Stimulated activated CD8-positive, alpha-beta memory T cell treated with anti-CD3 and anti-CD28 coated beads, Interleukin-12 subunit alpha, Interleukin-12 subunit beta, amount 100 ng/mL, for 1 hour (primary cell): Measurements from ENCODE around the gene CTNNA3.
"Not testable (repeated sequence)": the region's sequence is repeated elsewhere in the genome, so short reads cannot be mapped to it uniquely, and the experiment has no call there.

ENCODE experiments used
- DNase-seq: peaks from one replicate; pipeline ENCODE4 v3.0.0-alpha.2; 2020; ENCODE audit warnings: low read depth

CTNNA3 gene

DNA sequence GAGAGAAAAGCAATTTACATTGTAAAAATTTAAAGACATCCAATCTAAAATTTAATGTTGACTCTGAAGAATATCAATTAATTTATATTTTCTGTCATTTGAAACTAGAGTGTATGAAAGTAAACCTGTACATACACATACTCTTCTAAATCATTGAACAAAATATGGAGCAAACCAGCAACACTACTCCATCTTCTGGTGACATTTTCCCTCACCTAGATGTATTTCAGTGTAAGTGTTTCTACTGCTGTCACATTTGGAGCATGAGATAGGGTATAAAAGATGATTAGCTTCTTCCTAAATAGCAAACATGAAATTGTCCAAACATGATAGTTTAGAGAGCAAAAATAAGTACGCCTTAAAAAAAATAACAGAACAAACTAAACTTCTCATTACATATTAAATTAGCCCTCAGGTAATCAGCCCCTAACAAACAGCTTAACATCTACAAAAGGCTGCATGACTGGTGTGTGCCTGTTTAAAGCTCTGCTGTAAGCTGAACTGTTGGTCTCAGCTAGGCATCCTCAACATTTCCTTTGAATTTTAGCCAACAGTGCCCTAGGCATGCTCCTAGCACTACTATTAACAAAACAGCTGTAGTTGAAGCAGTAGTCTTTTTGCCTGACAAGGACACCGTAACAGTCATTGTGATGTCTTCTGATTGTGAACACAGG lies 189.8 kb downstream of the CTNNA3 start:
- no peak for DNase-seq

DNA sequence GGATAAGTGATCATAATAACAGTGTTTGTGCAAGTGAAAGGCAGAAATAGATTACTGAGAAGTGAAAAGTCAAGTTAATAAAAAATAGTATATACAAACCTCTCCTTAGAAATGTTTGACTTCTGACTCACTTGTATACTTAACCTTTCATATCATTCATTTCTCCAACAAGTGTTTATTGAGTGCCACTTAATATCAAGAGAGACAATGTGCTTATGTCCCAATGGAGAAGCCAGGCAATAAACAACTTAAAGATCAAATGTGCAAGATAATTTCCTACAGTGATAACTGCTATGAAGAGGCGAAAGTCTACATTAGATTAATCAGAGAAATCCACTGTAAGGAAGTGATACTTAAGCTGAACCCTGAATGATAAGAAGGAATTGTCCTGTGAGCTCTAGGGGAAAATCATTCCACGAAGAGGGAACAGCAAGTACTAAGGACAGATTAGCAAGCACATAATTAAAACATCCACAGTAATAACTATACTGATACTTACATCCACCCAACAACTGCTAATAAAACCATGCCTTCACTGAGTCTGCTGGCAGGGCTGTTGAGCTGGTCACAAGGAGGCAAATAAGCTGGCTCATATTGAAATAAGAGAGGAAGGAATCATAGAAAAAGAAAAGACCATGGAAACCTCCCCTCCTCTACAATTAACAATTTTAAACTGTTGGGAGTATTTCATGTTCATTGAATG lies 203.5 kb downstream of the CTNNA3 start:
- no peak for DNase-seq

DNA sequence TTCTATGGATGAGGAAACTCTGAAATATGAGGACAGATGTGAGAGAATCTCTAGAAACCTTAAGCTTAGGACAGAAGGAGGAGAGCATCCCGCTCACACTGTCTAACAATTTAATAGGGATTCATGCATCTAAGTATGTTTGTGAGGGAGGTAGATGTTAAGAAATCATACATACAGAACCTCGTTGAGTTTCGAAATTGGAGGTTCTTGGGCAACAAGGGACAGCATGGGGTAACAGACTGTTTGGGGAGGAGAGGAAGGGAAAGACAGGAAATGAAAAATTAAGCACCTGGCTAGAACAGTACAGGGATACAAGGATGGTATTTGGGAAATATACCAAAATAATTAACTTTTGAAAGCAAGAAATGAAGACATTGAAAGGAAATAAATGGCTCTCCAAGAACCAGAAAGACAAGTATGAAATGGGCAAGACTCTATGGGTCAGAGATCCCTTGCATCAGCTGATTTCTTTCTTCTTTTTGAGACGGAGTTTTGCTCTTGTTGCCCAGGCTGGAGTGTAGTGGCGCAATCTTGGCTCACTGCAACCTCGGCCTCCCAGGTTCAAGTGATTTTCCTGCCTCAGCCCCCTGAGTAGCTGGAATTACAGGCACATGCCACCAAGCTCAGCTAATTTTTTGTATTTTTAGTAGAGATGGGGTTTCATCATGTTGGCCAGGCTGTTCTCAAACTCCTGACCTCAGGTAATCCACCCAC lies 207.9 kb downstream of the CTNNA3 start:
- DNase-seq, result no peak

DNA sequence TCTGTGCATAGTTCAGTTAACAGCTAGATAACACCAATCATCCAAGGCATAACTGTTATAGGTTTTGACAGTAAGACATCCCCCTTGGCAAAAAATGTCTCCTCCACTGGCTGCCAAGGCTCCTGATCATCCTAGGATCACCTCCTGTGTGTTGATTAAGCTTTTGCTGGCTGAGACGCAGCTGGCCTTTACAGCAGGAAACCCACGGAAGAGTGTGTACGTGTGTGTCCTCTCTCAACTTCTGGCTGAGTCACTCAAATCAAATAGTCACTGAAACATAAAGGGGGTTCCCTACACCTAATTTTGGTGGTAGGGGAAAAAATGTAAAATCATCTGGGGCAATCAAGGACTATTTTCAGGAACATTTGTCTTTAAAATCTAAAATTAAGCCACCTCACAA lies 208.8 kb downstream of the CTNNA3 start:
- DNase-seq, result no peak

DNA sequence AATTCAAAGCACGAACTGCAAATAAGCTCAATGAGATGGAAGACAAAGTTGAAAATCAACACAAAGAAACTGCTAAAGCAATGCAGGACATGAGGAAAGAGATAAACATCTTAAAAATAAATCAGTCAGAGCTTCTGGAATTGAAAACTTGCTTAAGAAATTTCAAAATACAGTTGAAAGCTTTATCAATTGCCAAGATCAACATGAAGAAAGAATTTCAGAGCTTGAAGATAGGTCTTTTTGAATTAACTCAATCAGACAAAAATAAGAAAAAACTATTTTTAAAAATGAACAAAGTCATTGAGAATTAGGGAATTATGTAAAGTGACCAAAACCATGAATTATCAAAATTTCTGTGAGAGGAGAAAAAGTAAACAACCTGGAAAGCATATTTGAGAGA lies 218.1 kb downstream of the CTNNA3 start:
- no peak for DNase-seq

DNA sequence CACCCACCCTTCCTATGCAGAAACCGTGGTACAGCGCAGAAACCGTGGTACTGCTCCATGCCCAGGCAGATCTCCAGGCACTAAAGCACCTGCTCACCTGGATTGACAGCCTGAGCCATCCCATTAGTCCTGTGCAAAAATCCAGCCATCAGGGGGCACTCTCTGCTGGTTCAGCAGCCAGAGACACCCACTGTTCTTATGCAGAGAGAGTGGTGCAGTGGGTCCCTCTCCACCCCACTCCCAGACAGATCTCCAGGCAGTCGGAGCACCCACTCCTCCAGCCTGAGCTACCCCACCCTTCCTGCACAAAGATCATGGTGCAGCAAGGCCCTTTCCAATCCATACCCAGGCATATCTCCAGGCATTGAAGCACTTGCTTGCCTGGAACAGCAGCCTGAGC lies 219.8 kb downstream of the CTNNA3 start:
- no peak for DNase-seq

DNA sequence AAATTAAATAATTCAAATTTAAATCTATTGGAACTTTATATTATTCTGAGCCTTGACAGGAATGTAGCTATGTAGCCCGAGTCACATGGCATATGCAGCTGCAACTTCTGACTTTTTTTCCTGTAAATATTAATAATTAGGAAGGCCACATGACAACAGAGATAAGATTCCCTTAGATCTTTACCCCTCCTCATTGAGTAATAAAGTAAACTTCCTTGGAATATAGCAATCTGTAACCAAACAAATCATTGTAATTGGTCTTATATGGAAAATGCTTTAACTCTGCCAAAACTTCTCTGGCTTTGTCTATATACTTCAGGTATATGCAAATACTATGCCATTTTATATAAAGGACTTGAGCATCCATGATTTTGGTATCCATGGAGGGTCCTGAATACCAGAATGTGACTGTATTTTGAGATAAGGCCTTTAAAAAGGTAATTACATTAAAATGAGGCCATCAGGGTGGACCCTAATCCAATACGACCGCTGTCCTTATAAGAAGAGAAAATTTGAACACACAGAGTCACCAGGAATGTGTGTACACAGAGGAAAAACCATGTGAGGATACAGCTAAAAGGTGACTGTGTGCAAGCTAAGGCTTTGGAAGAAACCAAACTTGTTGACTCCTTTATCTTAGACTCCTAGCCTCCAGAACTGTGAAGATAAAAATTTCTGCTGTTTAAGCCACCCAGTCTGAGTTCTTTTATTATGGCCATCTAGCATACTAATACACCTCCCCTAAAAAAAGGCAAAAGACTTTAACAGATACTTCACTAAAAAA lies 222.0 kb downstream of the CTNNA3 start:
- DNase-seq, result no peak

DNA sequence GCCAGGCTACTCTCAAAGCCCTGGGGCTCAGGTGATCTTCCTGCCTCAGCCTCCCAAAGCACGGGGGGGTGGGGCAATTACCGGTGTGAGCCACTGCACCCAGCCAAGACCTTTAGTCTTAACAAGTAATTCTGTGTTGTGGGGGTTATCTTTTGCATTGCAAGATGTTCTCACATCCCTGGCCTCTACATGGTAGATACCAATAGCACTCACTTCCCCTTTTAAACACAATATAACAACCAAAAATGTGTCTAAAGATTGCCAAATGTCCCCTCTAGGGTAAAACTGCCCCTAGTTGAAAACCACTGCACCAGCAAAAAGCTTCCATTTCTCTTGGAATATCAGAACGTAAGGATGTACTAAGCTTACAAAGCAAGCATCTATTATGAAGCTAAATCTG lies 225.0 kb downstream of the CTNNA3 start:
- DNase-seq, result no peak

DNA sequence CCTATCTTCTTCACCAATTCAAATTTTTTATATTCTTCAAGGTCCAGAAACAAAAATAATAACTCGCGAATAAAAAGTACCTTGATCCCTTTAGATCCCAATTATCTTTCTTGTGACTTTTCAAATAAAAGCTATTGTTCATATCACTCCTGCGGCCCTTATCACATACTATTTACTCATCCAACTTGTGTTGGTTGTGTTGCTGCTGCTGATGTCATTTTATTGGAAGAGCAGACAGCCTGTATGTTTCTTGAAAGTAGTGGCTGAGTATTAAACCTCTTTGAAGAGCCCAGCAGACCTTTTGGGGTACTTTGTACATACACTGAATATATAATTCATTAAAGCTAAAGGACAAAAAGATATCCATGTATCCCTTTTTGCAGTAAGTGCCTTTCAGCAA lies 231.7 kb downstream of the CTNNA3 start:
- DNase-seq, result no peak

DNA sequence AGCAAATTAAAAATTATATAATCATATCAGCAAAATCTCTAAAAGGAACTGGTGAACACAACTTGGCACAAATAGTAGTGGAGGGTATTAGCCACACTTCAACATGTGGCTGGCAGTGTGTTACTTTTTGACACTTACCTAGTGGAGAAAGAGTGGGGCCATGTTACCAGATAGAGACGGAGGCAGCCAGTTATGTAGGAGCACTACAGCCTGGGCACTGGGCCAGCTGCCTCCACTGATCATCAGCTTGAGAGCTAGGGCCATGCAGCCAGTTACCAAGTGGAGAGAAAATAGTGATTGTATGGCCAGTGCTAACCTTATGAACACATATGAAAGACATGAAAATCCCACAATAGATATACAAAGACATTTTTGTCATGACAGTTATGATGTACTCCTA lies 243.1 kb downstream of the CTNNA3 start:
- DNase-seq, result no peak

DNA sequence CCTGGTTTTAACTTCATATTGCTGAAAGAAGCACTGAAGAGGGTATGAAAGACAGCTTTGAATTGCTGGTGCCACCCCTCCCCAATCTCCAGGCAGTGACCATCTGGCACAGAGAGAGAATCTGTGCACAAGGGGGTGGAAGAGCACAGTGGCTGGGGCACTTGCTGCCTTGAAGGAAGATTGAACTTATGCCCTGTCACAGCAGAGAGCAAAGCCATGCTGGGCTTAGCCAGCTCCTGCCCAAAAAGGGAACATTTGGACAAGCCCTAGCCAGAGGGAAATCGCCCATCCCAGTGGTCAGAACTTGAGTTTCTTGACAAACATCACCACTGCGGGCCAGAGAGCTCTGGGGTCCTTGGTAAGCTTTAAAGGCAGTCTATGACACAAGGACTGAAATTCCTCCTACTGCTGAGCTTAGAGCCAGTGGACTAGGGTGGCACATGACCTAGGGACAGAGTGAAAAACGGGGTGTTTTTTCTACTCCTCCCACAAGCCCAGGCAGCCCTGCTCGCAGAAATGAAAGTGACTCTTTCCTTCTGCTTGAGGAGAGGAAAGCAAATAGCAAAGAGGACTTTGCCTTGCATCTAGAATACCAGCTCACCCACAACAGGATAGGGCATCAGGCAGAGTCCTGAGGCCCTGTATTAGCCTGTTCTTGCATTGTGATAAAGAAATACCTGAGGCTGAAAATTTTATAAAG lies 257.2 kb downstream of the CTNNA3 start:
- DNase-seq, result no peak

DNA sequence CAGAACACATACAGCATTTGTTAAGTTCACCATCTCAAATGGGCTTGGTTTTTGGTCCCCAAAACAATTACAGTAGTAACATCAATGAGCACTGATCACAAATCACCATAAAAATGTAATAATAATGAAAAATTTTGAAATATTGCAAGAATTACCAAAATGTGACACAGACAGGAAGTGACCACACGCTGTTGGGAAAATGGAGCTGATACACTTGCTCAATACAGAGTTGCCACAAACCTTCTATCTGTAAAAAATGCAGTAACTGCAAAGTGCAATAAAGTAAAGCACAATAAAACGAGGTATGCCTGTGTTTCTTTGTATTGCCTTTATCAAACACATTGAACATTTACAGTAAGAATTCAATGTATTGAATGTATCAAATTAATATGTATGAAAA lies 262.7 kb downstream of the CTNNA3 start:
- no peak for DNase-seq

DNA sequence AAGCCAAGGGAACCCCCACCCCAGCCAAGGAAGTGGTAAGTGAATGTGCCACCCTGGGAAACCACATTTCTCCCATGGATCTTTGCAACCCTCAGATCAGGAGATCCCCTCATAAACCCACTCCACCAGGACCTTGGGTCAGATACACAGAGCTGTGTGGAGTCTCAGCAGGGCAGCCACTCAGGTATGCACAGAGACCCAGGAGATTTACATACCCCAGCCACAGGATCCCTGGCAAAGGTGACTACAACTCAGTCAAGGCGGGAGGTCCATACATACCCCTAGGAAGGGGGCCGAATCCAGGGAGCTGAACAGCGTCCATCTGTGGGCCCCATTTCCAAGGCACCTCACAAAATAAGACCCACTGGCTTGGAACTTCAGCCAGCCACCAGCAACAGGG lies 293.4 kb downstream of the CTNNA3 start:
- no peak for DNase-seq

DNA sequence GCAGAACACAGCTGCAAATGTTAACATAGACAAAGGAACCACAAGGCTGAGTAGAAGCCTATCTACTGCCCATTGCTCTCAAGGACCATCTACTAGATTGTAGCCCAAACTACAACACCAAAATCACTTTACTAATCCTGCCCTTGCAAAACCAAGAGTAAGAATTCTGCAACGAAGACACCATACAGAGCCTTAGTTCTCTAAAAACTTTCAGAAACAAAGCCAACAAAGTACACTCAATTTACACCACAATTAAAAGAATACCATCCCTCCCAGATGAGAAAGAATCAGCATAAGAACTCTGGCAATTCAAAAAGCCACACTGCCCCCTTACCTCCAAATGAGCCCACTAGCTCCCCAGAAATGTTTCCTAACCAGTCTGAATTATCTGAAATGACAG lies 294.3 kb downstream of the CTNNA3 start:
- DNase-seq, result no peak

DNA sequence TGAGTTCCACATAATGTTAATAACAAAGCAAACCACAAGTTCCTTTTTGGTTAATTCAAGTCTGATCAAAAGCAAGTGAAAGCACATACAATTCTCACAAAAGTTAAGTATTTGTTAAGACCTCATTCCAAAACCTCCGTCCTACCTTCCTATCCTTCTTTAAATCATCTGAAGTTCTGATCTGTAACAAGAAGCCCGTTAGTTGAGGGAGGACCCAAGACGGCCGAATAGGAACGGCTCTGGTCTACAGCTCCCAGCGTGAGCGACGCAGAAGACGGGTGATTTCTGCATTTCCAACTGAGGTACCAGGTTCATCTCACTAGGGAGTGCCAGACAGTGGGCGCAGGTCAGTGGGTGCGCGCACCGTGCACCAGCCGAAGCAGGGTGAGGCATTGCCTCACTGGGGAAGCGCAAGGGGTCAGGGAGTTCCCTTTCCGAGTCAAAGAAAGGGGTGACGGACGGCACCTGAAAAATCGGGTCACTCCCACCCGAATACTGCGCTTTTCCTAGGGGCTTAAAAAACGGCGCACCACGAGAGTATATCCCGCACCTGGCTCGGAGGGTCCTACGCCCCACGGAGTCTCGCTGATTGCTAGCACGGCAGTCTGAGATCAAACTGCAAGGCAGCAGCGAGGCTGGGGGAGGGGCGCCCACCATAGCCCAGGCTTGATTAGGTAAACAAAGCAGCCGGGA lies 309.0 kb downstream of the CTNNA3 start:
- DNase-seq, result not testable (repeated sequence)

DNA sequence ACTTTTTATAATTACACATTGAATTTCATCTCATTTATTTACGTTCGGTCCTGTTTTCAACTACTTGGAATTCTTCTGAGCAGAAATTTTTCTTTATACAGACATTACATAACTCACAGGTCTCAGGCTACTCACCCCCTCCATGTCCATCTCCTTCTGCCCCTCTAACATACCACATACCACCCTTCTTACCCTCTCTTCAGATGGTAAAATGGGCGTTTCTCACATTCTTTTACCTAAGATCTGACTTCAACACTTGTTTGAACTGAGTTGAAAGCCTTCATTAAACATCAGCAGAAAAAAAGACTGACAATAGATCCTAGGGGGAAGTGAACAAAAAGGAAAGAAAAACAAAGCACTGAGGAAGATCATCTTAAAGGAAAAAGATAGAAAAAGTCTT lies 309.7 kb downstream of the CTNNA3 start:
- DNase-seq, result no peak

DNA sequence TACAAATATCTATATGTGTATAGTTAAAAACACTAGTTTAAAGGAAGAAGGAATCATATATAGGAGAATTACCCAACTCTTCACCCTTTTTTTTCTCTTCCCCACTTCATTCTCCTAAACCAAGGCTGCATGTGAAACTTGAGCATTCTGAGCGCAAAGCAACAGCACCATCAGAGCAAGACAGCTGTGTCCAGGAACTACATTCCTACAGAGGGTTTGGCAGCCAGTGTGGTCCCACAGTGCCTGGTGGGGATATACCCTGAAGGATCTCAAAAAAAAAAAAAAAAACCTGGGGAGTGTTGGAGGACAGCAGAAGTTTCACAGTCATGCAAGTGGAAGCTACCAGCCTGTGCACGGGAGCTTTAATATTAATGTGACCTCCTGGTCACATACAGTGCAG lies 310.4 kb downstream of the CTNNA3 start:
- DNase-seq, result no peak

DNA sequence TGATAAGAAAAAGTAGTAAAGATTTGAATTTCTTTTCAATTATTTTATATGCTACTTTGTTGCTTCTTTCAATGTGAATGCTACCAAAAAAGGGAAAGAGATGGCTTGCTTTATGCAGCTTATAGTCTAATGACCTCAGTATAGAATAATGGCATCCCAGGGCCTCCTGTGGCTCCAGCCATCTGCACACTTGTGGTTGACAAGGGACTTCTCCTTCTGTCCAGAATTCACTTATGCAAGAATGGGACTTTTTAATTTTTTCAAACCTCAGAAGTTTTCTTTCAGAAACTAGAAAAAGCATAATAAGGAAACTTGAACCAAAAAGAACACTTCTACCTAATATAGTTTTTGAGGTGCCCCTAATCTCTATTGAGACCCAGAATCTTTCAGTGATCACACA lies 310.9 kb downstream of the CTNNA3 start:
- DNase-seq, result no peak

DNA sequence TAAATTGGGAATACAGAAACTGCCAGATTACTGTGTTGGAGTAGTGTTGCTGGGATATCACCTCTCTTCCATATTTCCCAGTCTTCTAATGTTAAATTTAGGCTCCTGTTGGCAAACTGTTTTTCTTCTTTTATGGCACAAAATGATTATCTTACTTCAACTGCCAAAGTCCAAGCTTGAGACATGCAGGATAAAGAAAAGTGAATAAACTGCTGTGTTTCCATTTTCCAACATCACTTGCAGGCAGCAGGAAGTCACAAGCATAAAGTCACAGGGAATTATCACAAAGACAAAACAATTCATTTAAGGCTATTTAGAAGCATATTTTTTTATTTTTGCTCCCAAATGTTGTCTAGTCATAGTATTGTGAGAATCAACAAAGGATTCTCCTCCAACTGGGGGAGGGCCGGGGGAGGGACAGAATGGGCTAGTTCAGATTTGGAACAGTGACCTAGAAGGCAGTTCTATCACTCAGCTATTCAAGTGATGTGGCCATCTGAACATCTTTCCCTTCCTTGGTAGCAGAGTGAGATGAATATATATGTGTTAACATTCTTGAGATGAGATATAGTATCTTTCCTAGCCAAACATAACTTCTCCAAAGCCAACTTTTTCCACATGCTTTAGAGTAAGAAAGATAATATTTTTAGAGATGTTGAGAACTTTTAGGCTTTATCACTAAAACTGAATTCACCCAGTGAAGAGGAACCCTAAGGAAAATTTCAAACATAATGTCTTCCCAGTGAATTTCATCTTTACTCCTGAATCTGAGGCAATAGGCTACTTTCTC lies 364.7 kb downstream of the CTNNA3 start:
- DNase-seq, result no peak
